Activated CD4-positive, alpha-beta T cell treated with anti-CD3 and anti-CD28 coated beads for 36 hours (primary cell): Measurements from ENCODE around the gene HNRNPH2. TPM values are rescaled to one million over a fixed set of nuclear protein-coding genes. Genes with fewer than 3 reads are reported as not detected.

Experiments used
- ATAC-seq: fragments of 200-7000 bp; cut with Tn5 transposase; one replicate; pipeline ENCODE4 v1.10.0; 2021; ENCODE audit warnings: mild to moderate bottlenecking, moderate library complexity
- CTCF ChIA-PET: fragments of 350-600 bp; sonication (Branson Sonifier 250); formaldehyde crosslinking; loops from one replicate; lab custom pipeline; 2021; ENCODE audit warnings: antibody characterized with exemption; lab: Charles Lee
- POLR2A ChIA-PET: fragments of 350-600 bp; sonication (Branson Sonifier 250); formaldehyde crosslinking; loops from one replicate; lab custom pipeline; 2021; ENCODE audit warnings: antibody characterized with exemption, inconsistent platforms; lab: Charles Lee
- DNase-seq: peaks from one replicate; pipeline ENCODE4 v3.0.0-alpha.2; 2020
- H3K27ac Mint-ChIP-seq: one replicate; pipeline ENCODE4 v1.8.0; 2021; ENCODE audit warnings: mixed read lengths
- H3K27me3 Mint-ChIP-seq: one replicate; pipeline ENCODE4 v1.8.0; 2021; ENCODE audit warnings: mixed read lengths
- H3K36me3 Mint-ChIP-seq: one replicate; pipeline ENCODE4 v1.8.0; 2021; ENCODE audit warnings: low read depth, mixed read lengths
- H3K4me1 Mint-ChIP-seq: one replicate; pipeline ENCODE4 v1.8.0; 2021; ENCODE audit warnings: mixed read lengths
- H3K4me3 Mint-ChIP-seq: one replicate; pipeline ENCODE4 v1.8.0; 2021; ENCODE audit warnings: mild to moderate bottlenecking, moderate library complexity, mixed read lengths
- H3K9me3 Mint-ChIP-seq: one replicate; pipeline ENCODE4 v1.8.0; 2021; ENCODE audit warnings: low read depth, mixed read lengths
- intact Hi-C, 2 experiments: fragments of 100-400 bp; cut with DNase I in 1 of 2; cut with micrococcal nuclease in 1 of 2; formaldehyde crosslinking; loops; one replicate each; pipeline versions ENCODE4 v1.14.2 to v1.15.1; 2022 to 2024; cut with DNase I, micrococcal nuclease
- total RNA-seq, 2 experiments: library from RNA; stranded (reverse); gene quantifications; one replicate each; pipeline ENCODE4 v1.2.3, GENCODE V29; 2021

HNRNPH2 gene, protein sequence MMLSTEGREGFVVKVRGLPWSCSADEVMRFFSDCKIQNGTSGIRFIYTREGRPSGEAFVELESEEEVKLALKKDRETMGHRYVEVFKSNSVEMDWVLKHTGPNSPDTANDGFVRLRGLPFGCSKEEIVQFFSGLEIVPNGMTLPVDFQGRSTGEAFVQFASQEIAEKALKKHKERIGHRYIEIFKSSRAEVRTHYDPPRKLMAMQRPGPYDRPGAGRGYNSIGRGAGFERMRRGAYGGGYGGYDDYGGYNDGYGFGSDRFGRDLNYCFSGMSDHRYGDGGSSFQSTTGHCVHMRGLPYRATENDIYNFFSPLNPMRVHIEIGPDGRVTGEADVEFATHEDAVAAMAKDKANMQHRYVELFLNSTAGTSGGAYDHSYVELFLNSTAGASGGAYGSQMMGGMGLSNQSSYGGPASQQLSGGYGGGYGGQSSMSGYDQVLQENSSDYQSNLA
- total RNA-seq: 10 to 100 TPM; 18.6 to 26.9 TPM

DNA sequence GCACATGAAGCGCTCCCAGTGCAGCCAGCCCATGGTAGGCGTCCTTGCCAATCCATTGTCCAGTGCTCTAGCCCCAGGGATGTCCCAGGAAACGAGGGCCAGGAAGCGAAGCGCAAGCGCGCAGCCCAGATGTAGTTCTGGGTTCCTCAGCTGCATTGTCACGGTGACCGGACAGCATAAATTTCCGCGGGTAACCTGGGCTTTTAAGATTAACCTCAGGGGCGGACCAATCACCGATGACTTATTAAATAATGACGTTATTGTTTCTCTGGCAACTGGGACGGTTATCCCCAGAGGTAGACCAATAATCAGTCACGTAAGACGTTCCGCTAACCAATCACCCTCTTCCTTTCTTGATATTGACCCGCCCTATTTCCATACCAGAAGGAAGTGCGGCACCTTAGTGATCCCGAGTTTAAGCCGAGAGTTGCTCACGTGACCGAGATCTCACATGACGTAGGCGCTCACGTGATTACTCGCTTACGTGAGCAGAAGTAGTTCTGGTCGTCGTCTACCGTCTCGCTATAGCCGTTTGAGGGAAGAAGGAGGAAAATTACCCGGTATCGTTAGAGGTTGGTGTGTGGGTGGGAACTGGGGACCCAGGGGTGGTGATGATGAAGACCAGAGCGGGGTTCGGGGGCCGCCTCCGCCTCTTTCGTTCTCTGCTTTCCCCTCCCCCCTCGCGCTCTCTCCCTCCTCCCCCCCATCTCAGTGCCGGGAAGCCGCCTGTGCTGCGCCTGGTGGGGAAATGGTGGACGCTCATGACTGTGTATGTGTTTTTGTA is at the start of gene HNRNPH2, which contains the start of gene GLA:
HNRNPH2 (plus strand) TSS at position 475 of the 784 bp plus-strand sequence. CDS start 3,767 bp downstream, outside the sequence.
GLA (minus strand) TSS at position 178 of the 784 bp plus-strand sequence; CDS start at position 156, 22 bp downstream.
- Mint-ChIP-seq H3K36me3 (peaks cover 23% of the 10 kb centered on the region), H3K4me3 (peak within 1 kb of the TSS; percentile 97), H3K27me3 (no peaks in the 10 kb centered on the region), H3K27ac (peak within 1 kb of the TSS; percentile 97), H3K4me1 (peaks cover 26% of the 10 kb centered on the region), H3K9me3 (no peaks in the 10 kb centered on the region)
- DNase-seq (peak; percentile 91), ATAC-seq (peak; percentile 94)
- CTCF ChIA-PET: no interaction called here
- POLR2A ChIA-PET: interaction anchor here (1.3 kb wide), 1 partner anchor 17 kb away, joined by 9 read pairs; the partner anchor contains the start of gene RPL36A
- intact Hi-C loops: loop anchor here (1.0 to 5.0 kb wide), 8 partner anchors 17 to 586 kb away; partner anchors contain the start of genes TIMM8A (in 2 of the 2), ARMCX2 (in 1 of the 2), CENPI (in 1 of the 2) and CSTF2 (in 1 of the 2)

DNA sequence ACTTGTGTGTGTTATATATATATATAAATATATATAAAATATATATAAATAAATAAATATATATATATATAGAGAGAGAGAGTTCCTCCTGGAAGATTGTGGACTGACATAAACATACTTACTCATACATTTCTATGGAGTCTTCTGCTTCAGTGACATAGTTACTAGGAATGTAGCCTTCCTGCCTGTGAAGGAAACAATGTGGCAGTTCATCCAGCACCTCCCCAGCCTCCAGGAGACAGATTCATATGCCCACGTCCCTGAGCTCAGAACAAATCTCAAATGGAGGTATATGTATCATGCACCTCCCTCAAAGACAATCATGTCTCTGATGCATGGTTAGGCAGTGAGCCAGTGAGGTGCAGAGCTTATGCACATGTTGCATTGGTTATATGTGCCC is 48.1 kb upstream of the HNRNPH2 start:
- no peak for DNase-seq
- no peaks in the 10 kb centered on the region for H3K36me3 Mint-ChIP-seq
- no peaks in the 10 kb centered on the region for H3K27me3 Mint-ChIP-seq
- POLR2A ChIA-PET: no interaction called here
- no peak overlapping the region for H3K27ac Mint-ChIP-seq
- peaks cover 2% of the 10 kb centered on the region for H3K4me1 Mint-ChIP-seq
- intact Hi-C loops: no loop called here
- H3K4me3 Mint-ChIP-seq: no peak overlapping the region
- H3K9me3 Mint-ChIP-seq: no peaks in the 10 kb centered on the region
- CTCF ChIA-PET: no interaction called here
- ATAC-seq: no peak

DNA sequence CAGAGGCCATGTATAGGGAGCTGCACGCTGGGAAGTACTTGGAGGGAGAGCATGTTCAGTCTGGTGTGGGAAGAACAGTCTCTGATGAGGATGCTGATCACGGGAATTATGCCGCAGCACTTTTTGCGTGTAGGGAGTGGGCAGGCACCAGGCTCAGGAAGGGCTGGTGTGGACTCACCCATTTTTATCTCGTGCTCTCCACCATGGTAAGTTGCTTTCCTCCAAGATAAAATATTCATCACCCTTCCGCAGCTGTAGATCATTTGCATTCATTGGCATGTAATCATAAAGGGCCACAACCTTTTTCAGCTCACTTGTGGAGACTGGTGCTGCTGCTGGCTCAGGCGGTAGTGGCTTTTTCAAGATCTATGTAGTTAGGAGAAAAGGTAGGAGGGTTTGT is 47.6 kb upstream of the HNRNPH2 start:
- no peak for ATAC-seq
- CTCF ChIA-PET: no interaction called here

DNA sequence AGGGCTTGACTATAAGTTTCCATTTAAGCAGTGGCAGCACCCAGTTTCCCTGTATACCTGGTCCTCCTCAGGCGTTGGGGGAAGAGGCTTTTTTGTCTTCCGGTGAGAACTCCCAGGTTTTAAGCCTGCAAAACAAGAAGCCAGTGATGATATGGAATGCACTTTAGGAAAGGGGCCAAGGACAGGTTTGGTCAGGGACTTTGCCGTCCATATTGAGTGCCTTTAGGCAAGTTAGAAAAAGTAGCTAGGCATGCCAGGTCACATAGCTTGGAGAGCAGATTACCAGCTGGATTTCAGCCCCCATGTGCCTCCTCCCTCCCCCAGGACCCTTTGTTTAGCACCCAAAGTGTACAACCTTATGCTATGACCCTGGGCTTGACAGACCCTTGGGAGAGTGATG is 45.9 kb upstream of the HNRNPH2 start:
- ATAC-seq (no peak), DNase-seq (no peak)
- peaks cover 2% of the 10 kb centered on the region for H3K4me1 Mint-ChIP-seq
- ChIA-PET POLR2A (no interaction called here), CTCF (no interaction called here)
- H3K4me3 Mint-ChIP-seq: no peak overlapping the region
- H3K27me3 Mint-ChIP-seq: no peaks in the 10 kb centered on the region
- H3K9me3 Mint-ChIP-seq: no peaks in the 10 kb centered on the region
- intact Hi-C loops: no loop called here
- H3K27ac Mint-ChIP-seq: no peak overlapping the region
- H3K36me3 Mint-ChIP-seq: no peaks in the 10 kb centered on the region

More for the DNA sequence above, 47.6 kb upstream of the HNRNPH2 start:
- H3K27me3 Mint-ChIP-seq: no peaks in the 10 kb centered on the region
- intact Hi-C loops: no loop called here
- H3K4me3 Mint-ChIP-seq: no peak overlapping the region
- peaks cover 2% of the 10 kb centered on the region for H3K4me1 Mint-ChIP-seq
- DNase-seq: no peak
- H3K9me3 Mint-ChIP-seq: no peaks in the 10 kb centered on the region
- POLR2A ChIA-PET: no interaction called here
- H3K27ac Mint-ChIP-seq: no peak overlapping the region
- no peaks in the 10 kb centered on the region for H3K36me3 Mint-ChIP-seq

DNA sequence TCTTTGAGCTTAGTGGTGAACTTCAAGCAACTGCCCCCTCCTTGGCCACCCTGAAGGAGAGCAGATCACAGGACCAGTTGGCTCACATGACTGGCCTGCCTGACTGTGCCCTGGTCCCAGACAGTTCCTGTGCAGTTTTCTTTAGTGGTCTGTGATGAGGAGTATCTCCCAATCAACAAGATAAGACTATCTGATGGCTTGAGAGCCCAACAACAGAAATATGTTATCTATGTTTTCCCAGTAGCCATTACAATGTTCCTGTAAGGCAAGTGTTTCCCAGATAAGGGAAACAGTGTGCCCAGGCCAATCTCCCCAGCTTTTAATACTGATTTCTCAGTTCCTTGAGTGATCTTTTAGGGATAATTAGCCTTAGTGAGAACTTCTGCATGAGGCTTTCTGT is 45.3 kb upstream of the HNRNPH2 start:
- no peaks in the 10 kb centered on the region for H3K36me3 Mint-ChIP-seq
- intact Hi-C loops: no loop called here
- peaks cover 2% of the 10 kb centered on the region for H3K4me1 Mint-ChIP-seq
- no peaks in the 10 kb centered on the region for H3K9me3 Mint-ChIP-seq
- no peaks in the 10 kb centered on the region for H3K27me3 Mint-ChIP-seq
- ChIA-PET CTCF (interaction anchor here (0.6 to 1.0 kb wide), 2 partner anchors 14 to 33 kb away, joined by 3 read pairs; partner anchors contain the start of gene TIMM8A), POLR2A (no interaction called here)
- DNase-seq (no peak), ATAC-seq (no peak)
- no peak overlapping the region for H3K4me3 Mint-ChIP-seq
- no peak overlapping the region for H3K27ac Mint-ChIP-seq

DNA sequence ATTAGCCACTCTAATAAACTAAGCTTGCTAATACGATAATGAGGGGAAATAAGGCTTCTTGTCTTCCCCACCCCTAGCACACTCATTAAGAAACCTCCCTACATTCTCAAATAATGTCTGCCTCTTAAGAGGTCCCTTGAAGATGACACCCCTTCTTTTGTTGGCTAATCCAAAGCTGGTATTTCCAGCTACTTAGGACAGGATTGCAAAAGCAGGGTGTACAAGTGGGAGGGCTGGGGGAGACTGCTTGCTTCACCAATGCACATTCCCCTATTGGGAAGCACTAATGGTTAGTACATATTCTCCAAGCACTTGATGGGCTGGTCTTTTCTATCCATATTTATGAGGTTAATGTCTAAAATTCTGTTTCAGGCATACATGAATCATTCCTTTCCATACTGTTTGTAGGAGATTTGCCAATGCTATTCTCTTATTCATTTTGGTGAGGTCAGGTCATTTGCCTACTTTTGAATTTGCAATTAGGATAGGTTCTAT is 42.7 kb upstream of the HNRNPH2 start:
- Mint-ChIP-seq H3K36me3 (no peaks in the 10 kb centered on the region), H3K4me3 (no peak overlapping the region), H3K4me1 (no peaks in the 10 kb centered on the region), H3K27me3 (no peaks in the 10 kb centered on the region), H3K9me3 (no peaks in the 10 kb centered on the region), H3K27ac (no peak overlapping the region)
- DNase-seq (no peak), ATAC-seq (no peak)
- ChIA-PET POLR2A (no interaction called here), CTCF (no interaction called here)
- intact Hi-C loops: no loop called here

DNA sequence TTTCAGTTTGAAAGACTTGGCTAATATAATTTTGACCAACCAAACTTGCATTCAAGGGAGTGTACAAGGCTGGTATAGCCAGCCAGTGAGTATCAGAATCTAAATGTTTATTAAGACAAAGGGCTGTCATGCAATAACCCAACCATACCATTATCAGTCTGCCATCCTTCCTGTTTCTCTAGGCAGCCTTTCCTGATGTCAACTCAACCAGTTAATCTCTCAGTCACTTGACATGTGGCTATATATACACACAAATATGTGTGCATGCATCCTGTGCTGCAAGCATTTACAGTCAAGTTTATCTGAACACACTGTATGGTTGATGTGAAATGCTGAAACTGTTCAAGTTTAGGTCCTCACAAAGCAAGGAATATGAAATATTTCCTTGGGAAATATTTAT is 39.2 kb upstream of the HNRNPH2 start:
- Mint-ChIP-seq H3K27ac (no peak overlapping the region), H3K27me3 (no peaks in the 10 kb centered on the region), H3K36me3 (no peaks in the 10 kb centered on the region), H3K4me1 (peaks cover 2% of the 10 kb centered on the region), H3K9me3 (no peaks in the 10 kb centered on the region), H3K4me3 (no peak overlapping the region)
- intact Hi-C loops: no loop called here
- DNase-seq (no peak), ATAC-seq (no peak)
- ChIA-PET CTCF (no interaction called here), POLR2A (interaction anchor here (0.6 kb wide), 1 partner anchor 723 kb away, joined by 3 read pairs; no protein-coding TSS in a partner anchor)

DNA sequence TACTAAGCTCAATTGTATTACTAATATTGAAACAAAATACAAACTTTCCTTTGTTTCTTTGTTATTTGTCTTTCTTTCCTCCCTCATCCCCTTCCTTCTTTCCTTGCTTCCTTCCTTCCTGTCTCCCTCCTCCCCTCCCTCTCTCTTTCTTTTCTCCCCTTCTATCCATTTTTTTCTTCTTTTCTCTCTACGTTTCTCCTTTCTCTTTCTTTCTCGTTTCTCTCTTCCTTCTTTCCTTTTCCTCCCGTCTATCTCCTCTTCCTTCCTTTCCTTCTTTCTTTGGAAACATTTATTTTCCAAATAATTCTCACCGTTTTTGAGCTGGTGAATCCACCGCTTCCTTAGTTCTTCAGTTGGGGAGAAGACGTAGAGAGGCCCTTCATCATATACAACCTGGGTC is 38.3 kb upstream of the HNRNPH2 start:
- CTCF ChIA-PET: interaction anchor here (0.7 kb wide), 1 partner anchor 17 kb away, joined by 3 read pairs; no protein-coding TSS in a partner anchor
- Mint-ChIP-seq H3K27ac (no peak overlapping the region), H3K4me1 (peaks cover 2% of the 10 kb centered on the region), H3K9me3 (no peaks in the 10 kb centered on the region), H3K4me3 (no peak overlapping the region), H3K36me3 (no peaks in the 10 kb centered on the region), H3K27me3 (no peaks in the 10 kb centered on the region)
- intact Hi-C loops: no loop called here
- no peak for ATAC-seq
- POLR2A ChIA-PET: no interaction called here
- DNase-seq: no peak

DNA sequence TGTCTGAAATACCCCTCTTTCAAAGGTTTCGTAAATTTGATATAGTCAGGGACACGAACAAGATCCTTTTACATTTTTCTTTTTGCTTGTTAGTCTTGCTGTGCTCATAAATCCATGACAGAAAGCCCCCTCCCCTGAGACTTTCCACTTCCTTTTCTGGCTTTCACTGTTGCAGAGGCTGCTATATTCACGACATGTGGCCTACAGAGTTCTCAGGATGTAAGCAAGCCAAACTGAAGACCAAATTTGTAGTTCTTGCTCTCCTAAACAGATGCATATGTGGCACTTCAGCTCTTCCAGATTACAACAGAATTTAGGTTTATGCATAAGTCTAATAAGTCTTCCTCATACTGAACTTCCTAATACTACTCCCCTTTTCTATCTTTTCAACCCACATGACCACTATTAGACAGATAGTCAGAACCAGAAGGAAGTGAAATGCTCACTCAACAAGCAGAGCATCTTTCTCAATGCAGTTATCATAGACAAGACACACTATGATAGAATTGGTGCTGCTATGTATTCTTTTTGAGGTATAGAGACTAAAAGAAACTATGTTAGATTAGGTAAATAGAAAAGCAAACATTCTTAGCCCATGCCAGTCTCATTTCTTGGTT is 37.0 kb upstream of the HNRNPH2 start:
- CTCF ChIA-PET: no interaction called here
- Mint-ChIP-seq H3K27ac (no peak overlapping the region), H3K9me3 (no peaks in the 10 kb centered on the region), H3K27me3 (no peaks in the 10 kb centered on the region), H3K4me1 (peaks cover 2% of the 10 kb centered on the region), H3K36me3 (no peaks in the 10 kb centered on the region), H3K4me3 (no peak overlapping the region)
- intact Hi-C loops: no loop called here
- POLR2A ChIA-PET: no interaction called here
- ATAC-seq: no peak
- no peak for DNase-seq

DNA sequence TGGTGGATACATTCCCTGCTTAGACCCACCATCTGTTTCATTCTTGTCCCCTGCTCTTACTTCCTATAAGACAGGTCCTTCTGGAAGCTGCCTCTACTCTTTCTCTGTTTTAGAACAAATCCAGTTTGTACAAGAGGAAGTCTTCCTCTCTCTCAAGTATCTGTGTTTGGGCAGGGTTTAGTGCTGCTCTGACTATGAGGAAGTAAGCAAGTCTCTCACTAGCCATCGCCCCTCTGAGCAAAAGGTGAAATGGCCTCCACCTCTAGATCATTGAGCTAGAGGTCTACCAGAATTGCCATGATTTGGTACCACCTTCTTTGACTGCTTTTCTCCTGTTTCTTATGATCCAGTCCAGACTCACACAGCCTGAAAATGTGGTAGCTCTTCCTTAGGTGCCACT is 30.5 kb upstream of the HNRNPH2 start:
- H3K9me3 Mint-ChIP-seq: no peaks in the 10 kb centered on the region
- DNase-seq: no peak
- no peaks in the 10 kb centered on the region for H3K27me3 Mint-ChIP-seq
- H3K4me1 Mint-ChIP-seq: no peaks in the 10 kb centered on the region
- H3K36me3 Mint-ChIP-seq: no peaks in the 10 kb centered on the region
- intact Hi-C loops: no loop called here
- ChIA-PET POLR2A (no interaction called here), CTCF (interaction anchor here (1.2 kb wide), 1 partner anchor 13 kb away, joined by 4 read pairs; the partner anchor contains the start of gene RPL36A)
- H3K4me3 Mint-ChIP-seq: no peak overlapping the region
- ATAC-seq: no peak
- H3K27ac Mint-ChIP-seq: no peak overlapping the region

DNA sequence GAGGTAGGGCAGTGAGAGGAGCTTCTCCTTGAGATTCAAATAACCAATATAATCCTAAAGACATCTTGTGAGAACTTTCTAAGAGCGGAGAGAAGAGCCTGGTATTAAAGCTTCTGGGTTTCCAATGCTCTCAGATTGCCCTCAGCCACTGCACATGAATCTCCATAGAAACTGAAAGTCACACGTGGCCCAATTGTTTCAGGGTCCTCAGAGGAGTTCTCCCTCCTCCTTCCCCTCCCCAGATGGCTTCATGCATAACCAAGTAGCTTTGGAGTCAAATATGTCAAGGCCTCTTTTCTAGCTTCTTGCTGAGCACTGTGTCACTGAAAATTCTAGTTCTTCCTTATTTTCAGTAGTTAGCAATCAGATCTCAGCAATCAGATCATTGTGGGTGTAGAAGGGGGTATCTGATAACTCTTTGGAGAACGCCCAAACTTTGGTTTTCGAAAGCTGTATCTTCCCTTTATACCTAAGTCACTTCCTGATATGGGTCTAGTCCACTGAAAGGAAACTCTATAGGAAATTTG is 24.3 kb upstream of the HNRNPH2 start:
- no peak overlapping the region for H3K27ac Mint-ChIP-seq
- no peaks in the 10 kb centered on the region for H3K4me1 Mint-ChIP-seq
- no peaks in the 10 kb centered on the region for H3K9me3 Mint-ChIP-seq
- ChIA-PET POLR2A (no interaction called here), CTCF (interaction anchor here (0.6 kb wide), 1 partner anchor 45 kb away, joined by 3 read pairs; no protein-coding TSS in a partner anchor)
- no peak for DNase-seq
- no peaks in the 10 kb centered on the region for H3K36me3 Mint-ChIP-seq
- H3K27me3 Mint-ChIP-seq: peaks cover 3% of the 10 kb centered on the region
- no peak overlapping the region for H3K4me3 Mint-ChIP-seq
- intact Hi-C loops: no loop called here
- ATAC-seq: no peak
